PFSK-1 (cell line): Measurements from ENCODE around the gene HIRA.

Experiments
- FOXP2 ChIP-seq: optimal IDR thresholded peaks from 2 replicates; pipeline ENCODE3; 2011; ENCODE audit warnings: borderline replicate concordance, control low read depth, inconsistent platforms; ENCODE audit not compliant: insufficient read depth; ENCODE audit errors: extremely low read length, extremely low read depth
- POLR2AphosphoS5 ChIP-seq: IDR thresholded peaks from 2 replicates; pipeline ENCODE4 v1.6.1; 2012; ENCODE audit warnings: low read depth, mild to moderate bottlenecking, control low read depth, low read length, moderate library complexity
- REST ChIP-seq, 2 experiments: IDR thresholded peaks; 2 replicates each; pipeline versions ENCODE4 v1.6.1 to v1.8.0; 2011 to 2012; ENCODE audit warnings: low read depth in 2 of 2, low read length in 2 of 2, control low read depth in 1 of 2, inconsistent platforms in 1 of 2, mild to moderate bottlenecking in 1 of 2, moderate library complexity in 1 of 2; ENCODE audit not compliant: insufficient read depth in 1 of 2
- SIN3A ChIP-seq: IDR thresholded peaks from 2 replicates; pipeline ENCODE4 v1.6.1; 2012; ENCODE audit warnings: mild to moderate bottlenecking, low read length, moderate library complexity, borderline replicate concordance; ENCODE audit not compliant: insufficient read depth
- TAF1 ChIP-seq: IDR thresholded peaks from 2 replicates; pipeline ENCODE4 v1.6.1; 2012; ENCODE audit warnings: low read length, control low read depth, borderline replicate concordance; ENCODE audit not compliant: insufficient read depth

HIRA gene

GRCh38 chr22:19383292-19383691 lies 48.2 kb downstream of the HIRA start:
- no peak for TF ChIP-seq FOXP2
- TF ChIP-seq SIN3A = no peak
- TF ChIP-seq POLR2AphosphoS5 = no peak
- TF ChIP-seq TAF1 = no peak
- TF ChIP-seq REST (IDR thresholded peaks at IDR 0.05; ENCODE audit: insufficient read depth in 1 of 2, low read depth in 2 of 2, low read length in 2 of 2) = no peak

DNA sequence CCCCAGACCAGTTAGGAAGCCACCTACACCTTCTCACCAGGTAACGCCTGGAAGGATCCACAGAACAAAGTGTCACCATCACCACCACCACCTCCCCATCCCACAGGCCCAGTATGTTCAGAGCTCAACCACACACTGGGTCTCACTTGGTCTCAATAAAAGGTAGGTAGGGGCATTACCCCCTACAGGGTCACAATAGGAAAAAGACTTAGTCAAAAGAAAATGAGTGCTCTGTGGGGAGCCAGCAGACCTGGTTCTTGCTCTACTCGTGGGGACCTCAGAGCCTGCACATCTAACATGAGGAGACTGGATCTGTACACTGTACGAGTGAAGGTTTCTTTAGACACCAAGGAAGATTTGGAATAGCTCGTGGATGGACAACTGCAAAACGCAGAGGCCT lies 49.3 kb downstream of the HIRA start:
- TF ChIP-seq REST (IDR thresholded peaks at IDR 0.05; ENCODE audit: insufficient read depth in 1 of 2, low read depth in 2 of 2, low read length in 2 of 2) (no peak), TAF1 (no peak), SIN3A (no peak), FOXP2 (no peak), POLR2AphosphoS5 (no peak)

- TF ChIP-seq POLR2AphosphoS5 (no peak), SIN3A (no peak), REST (IDR thresholded peaks at IDR 0.05; ENCODE audit: insufficient read depth in 1 of 2, low read depth in 2 of 2, low read length in 2 of 2) (no peak), TAF1 (no peak), FOXP2 (no peak)
These were observed 53.2 kb downstream of the HIRA start for GRCh38 chr22:19378344-19378674.

DNA sequence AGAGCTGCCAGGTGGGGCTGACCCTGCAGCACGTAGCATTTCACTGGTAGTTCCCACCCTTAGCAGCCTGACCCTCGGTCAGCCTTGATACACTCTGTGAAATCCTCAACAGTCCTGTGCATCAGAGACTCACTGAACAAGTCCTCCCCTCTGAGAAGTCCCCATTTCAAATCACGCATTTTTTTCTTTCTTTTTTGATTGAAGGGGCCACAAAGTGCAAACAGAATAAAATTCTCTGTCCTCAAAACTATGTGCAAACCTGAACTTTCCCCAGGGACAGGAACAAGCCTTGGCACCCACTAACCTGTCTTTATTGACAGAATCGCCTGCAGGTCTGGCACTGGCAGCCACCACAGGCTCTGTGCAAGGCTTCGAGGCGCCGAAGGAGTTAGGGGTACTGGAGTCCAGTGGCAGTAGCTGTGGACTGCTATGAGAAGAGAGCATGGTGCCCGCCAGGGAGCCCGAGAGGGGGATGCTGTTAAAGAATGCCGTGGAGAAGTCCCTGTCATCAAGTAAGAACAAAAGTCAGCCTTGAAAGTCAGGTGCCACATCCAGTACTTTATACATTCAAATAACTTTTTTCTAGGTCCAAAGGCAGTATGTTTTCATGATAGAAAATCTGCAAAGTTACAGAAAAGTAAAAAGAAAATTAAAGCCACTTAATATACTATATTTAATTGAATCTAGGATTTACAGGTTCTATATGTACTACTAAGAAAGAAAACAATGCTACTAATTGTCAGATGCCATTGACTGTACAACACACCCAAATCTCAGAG lies 53.8 kb downstream of the HIRA start:
- TF ChIP-seq POLR2AphosphoS5 = no peak
- no peak for TF ChIP-seq FOXP2
- no peak for TF ChIP-seq SIN3A
- TF ChIP-seq REST (IDR thresholded peaks at IDR 0.05; ENCODE audit: insufficient read depth in 1 of 2, low read depth in 2 of 2, low read length in 2 of 2) = no peak
- no peak for TF ChIP-seq TAF1

- TF ChIP-seq FOXP2 (no peak), REST (IDR thresholded peaks at IDR 0.05; ENCODE audit: insufficient read depth in 1 of 2, low read depth in 2 of 2, low read length in 2 of 2) (no peak), TAF1 (no peak)
These were observed 54.6 kb downstream of the HIRA start for GRCh38 chr22:19376971-19377370.
